HuH-7 (cell line): Measurements from ENCODE around the gene SMYD3.
"Not testable (repeated sequence)": the region's sequence is repeated elsewhere in the genome, so short reads cannot be mapped to it uniquely, and the experiment has no call there.

Experiments
- DNase-seq: peaks from one replicate; pipeline ENCODE4 v3.0.0; 2011; ENCODE audit warnings: low spot score

SMYD3 gene

DNA sequence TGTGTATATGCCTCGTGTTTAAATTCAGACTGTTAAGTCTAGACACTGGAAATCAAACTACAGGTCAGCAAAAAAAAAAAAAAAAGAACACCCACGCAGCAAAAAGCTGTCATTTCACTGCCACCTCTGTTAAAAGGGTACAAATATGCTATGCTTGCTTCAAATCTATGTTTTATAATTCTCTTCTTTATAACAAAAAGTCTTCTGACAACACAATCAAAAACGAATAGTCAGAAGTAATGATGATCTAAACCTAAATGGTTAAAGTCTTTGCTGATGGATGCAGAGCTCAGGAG, 438.9 kb downstream of the SMYD3 start:
- DNase-seq = no peak

- DNase-seq = no peak
Measured at GRCh38 chr1:246067432-246068216, 439.5 kb downstream of the SMYD3 start.

- DNase-seq = no peak
Measured at GRCh38 chr1:246066573-246066972, 440.5 kb downstream of the SMYD3 start.

- DNase-seq = no peak
Measured at GRCh38 chr1:246065592-246065991, 441.5 kb downstream of the SMYD3 start.

GRCh38 chr1:246064891-246065290, 442.2 kb downstream of the SMYD3 start:
- no peak for DNase-seq

DNA sequence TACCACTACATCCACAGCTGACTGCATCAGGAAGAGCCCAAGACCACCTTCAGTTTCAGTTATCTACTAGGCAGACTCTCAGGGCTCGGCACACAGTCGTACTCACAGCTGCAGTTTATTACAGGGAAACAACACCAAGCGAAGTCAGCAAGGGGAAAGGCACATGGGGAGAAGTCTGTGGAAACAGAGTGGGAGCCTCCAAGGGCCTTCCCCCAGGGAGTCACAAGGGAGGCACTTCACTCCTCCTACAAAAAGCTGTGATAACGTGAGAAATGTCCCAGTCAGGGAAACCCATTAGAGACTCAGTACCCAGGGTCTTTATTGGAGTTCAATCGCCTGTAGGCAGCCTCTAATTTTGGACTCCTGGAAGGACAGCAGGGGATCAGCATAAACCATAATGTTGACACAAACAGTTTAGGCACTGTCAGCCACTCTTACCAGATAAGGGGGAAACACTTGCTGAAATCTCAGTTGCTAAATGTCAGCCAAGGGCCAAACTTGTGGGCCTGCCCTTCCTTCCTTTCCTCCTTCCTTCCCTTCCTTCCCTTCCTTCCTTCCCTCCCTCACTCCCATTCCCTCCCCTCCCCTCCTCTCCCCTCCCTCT, 444.0 kb downstream of the SMYD3 start:
- DNase-seq = no peak

GRCh38 chr1:246058466-246058865, 448.6 kb downstream of the SMYD3 start:
- no peak for DNase-seq

GRCh38 chr1:246052603-246053002, 454.5 kb downstream of the SMYD3 start:
- DNase-seq = no peak

GRCh38 chr1:246051909-246052518, 455.1 kb downstream of the SMYD3 start:
- DNase-seq = no peak

GRCh38 chr1:246048693-246049092, 458.4 kb downstream of the SMYD3 start:
- DNase-seq = no peak

DNA sequence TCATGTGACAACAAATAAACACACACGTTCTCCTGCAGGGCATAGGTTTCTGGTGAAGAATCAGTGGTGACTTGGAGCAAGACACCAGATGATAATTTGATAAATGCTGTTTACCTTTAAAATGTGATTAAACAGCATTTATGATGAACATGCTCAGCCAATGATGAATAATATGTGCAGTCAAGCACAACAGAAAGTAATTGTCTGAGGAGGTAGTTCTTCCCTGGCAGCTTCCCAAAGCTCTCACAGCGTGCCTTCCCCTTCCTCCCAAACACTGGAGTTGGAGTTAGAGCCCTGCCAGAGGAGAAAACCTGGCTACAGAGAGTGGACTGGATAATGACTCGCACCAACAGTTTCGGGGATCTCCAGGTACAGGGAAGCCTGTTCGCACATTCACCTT, 463.5 kb downstream of the SMYD3 start:
- DNase-seq = no peak

DNA sequence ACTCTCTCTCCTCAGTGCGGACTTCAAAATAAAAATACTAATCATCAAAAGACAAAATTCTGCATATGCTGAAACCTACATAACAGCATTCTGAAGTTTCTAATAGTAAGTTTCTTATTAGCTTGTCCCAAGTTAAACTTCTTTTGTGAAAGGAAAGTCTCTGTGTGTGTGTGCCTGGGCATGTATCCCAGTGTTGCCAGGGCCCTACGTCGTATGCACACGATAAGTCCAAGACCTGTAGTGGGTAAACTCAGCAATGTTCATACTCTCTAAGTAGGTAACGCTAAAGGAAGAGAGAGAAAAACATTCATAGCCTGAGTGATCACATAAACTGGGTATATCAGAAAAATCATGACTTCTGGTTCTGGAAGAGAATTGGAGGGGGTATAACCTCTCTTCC, 465.7 kb downstream of the SMYD3 start:
- no peak for DNase-seq

- DNase-seq = no peak
Measured at GRCh38 chr1:246040200-246040890, 466.7 kb downstream of the SMYD3 start.

DNA sequence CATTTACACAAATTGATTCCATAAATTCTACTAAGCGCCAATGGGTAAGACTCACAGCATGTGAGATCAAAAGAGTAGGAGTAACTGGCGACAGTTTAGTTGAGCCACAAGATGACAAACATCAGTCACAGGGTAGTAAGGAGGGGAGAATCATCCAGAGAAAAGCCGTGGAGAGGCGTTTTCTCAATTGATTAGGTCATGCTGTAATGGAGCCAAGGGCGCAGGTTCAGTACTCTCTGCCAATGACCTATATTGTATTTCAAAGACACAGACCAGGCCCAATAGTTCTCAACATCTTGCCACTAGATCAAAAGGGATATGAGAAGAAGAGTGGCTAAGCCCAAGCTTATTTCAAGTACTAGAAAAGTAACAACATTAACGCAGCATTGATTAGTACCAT, 467.5 kb downstream of the SMYD3 start:
- no peak for DNase-seq

DNA sequence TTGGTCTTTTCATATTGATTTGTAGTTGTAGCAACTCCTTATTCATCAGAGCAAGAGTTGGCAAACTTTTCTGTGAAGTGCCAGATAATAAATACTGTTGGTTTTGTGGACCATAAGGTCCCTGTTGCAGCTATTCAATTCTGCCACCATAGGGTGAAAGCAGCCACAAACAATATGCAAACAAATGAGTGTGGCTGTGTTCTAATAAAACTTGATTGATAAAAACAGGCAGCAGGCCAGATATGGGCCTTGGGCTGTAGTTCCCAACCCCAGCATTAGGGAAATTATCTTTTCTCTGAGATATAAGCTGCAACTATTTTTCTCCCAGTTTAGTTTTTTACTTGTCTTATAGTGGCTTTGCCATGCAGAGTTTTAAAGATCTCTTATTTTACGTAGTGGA, 469.2 kb downstream of the SMYD3 start:
- DNase-seq = no peak

DNA sequence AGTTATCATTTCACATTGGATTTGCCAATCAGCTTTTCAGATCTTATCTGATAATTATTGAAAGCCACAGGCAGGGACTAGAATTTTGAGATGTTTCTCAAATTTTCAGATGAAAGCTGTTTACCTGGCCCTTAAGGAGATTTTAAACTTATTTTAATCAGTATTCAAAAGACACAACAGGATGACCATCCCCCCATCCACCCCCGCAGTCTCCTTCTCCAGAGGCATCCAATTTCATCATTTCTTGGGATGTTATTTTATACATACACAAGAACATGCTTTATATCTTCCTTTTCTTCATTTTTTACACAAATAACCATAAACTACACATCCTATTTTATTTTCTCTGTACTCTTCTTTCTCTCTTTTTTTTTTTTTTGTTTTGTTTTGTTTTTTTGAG, 470.9 kb downstream of the SMYD3 start:
- no peak for DNase-seq

- no peak for DNase-seq
Measured at GRCh38 chr1:246035060-246035541, 472.0 kb downstream of the SMYD3 start.

DNA sequence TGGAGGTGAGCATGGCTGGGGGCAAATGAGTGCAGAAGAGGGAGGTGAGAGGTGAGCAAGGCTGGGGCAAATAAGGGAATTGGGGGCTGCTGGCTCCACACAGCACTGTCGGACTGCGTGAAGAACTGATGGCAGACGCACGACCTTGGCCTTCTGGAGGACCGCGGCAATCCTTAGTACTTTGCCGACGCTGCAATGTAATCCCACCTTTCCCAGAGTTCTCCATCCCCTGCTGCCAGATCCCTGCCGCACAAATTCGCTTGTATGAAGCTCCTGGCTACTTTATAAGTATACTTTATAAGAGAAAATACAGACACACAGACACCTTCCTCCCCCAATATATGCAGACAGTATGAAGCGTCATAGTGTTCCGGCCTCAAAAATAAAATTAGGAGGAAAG, 472.4 kb downstream of the SMYD3 start:
- no peak for DNase-seq

DNA sequence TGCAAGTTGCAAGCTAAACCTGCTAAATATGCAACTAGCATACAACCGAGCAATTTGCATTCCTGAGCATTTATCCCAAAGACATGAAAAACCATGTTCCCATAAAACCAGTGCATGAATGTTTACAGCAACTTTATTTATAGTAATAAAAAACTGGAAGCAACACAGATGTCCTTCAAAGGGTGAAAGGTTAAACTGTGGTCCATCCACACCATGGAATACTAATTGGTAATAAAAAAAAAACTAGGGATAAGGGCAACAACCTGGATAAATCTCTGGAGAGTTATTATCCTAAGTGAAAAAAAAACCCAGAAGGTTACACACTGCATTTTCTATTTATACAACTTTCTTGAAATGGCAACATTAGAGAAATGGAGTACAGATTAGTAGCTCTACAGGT, 474.1 kb downstream of the SMYD3 start:
- no peak for DNase-seq

GRCh38 chr1:246032031-246032551, 475.0 kb downstream of the SMYD3 start:
- DNase-seq = peak; percentile 17

GRCh38 chr1:246029616-246030015, 477.5 kb downstream of the SMYD3 start:
- DNase-seq = no peak

DNA sequence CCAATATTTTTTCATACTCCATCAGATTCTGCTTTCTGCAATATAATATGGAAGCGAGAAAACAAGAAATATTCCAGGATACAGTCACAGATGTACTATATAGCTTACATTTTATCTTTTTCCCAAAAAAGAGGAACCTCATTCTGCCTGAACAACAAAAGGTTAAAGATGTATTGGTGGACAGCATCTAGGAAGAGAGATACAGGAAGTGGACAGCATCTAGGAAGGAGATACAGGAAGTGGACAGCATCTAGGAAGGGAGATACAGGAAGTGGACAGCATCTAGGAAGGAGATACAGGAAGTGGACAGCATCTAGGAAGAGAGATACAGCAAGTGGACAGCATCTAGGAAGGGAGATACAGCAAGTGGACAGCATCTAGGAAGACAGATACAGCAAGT, 483.0 kb downstream of the SMYD3 start:
- DNase-seq = not testable (repeated sequence)
